ENCODE data around the gene SHLD2. TPM values are rescaled to one million over a fixed set of nuclear protein-coding genes. Genes with fewer than 3 reads are reported as not detected.

SHLD2 gene
- total RNA-seq, result 26.3 and 29.3 TPM in 2 replicates
- long read RNA-seq, transcript SHLD2-202 (10 exons, 3,614 nt), result major isoform, 31 of 77 reads
- long read RNA-seq, transcript SHLD2-201 (9 exons, 3,402 nt), result minor isoform, 14 of 77 reads
- long read RNA-seq, partial matches to known transcripts, result 18 of 77 reads
- long read RNA-seq, other reads (novel, unspliced or antisense), result 14 of 77 reads

GRCh38 chr10:87094373-87095235 is at the start of gene SHLD2, which contains the start of gene GLUD1:
TSS of gene SHLD2 (plus strand) at chr10:87095206. CDS start at chr10:87151355, 56,149 bp downstream.
TSS of gene GLUD1 (minus strand) at chr10:87094843. CDS start at chr10:87094769, 74 bp downstream.
- no peaks in the 10 kb centered on the region for H3K27me3 Mint-ChIP-seq (ENCODE audit: unreplicated experiment)
- H3K36me3 Mint-ChIP-seq (ENCODE audit: unreplicated experiment), result peaks cover 11% of the 10 kb centered on the region
- TF ChIP-seq CTCF (IDR thresholded peaks at IDR 0.05), result no peak
- DNase-seq (ENCODE audit: extremely low spot score, unreplicated experiment), result peak; percentile 95
- H3K9me3 Mint-ChIP-seq (ENCODE audit: unreplicated experiment), result peaks cover 4% of the 10 kb centered on the region
- peak within 1 kb of the TSS; percentile 92 for H3K27ac Mint-ChIP-seq (ENCODE audit: unreplicated experiment)
- H3K4me3 Mint-ChIP-seq (ENCODE audit: unreplicated experiment), result peak within 1 kb of the TSS; percentile 86
- peaks cover 48% of the 10 kb centered on the region for H3K4me1 Mint-ChIP-seq (ENCODE audit: unreplicated experiment)

- Mint-ChIP-seq H3K9me3 (ENCODE audit: unreplicated experiment) (no peaks in the 10 kb centered on the region), H3K27ac (ENCODE audit: unreplicated experiment) (no peak overlapping the region), H3K4me3 (ENCODE audit: unreplicated experiment) (no peak overlapping the region), H3K4me1 (ENCODE audit: unreplicated experiment) (no peaks in the 10 kb centered on the region), H3K27me3 (ENCODE audit: unreplicated experiment) (no peaks in the 10 kb centered on the region), H3K36me3 (ENCODE audit: unreplicated experiment) (peaks cover 27% of the 10 kb centered on the region)
- no peak for TF ChIP-seq CTCF (IDR thresholded peaks at IDR 0.05)
- no peak for DNase-seq (ENCODE audit: extremely low spot score, unreplicated experiment)
Observed at GRCh38 chr10:87045434-87045938, 49.5 kb upstream of the SHLD2 start.

GRCh38 chr10:87053111-87053510 is 41.9 kb upstream of the SHLD2 start:
- no peak for DNase-seq (ENCODE audit: extremely low spot score, unreplicated experiment)
- H3K9me3 Mint-ChIP-seq (ENCODE audit: unreplicated experiment), result no peaks in the 10 kb centered on the region
- H3K27ac Mint-ChIP-seq (ENCODE audit: unreplicated experiment), result no peak overlapping the region
- TF ChIP-seq CTCF (IDR thresholded peaks at IDR 0.05), result no peak
- H3K4me1 Mint-ChIP-seq (ENCODE audit: unreplicated experiment), result peaks cover 13% of the 10 kb centered on the region
- no peaks in the 10 kb centered on the region for H3K27me3 Mint-ChIP-seq (ENCODE audit: unreplicated experiment)
- no peak overlapping the region for H3K4me3 Mint-ChIP-seq (ENCODE audit: unreplicated experiment)
- H3K36me3 Mint-ChIP-seq (ENCODE audit: unreplicated experiment), result peaks cover 23% of the 10 kb centered on the region

GRCh38 chr10:87053577-87054181 is 41.3 kb upstream of the SHLD2 start:
- DNase-seq (ENCODE audit: extremely low spot score, unreplicated experiment), result no peak
- H3K9me3 Mint-ChIP-seq (ENCODE audit: unreplicated experiment), result no peaks in the 10 kb centered on the region
- no peak for TF ChIP-seq CTCF (IDR thresholded peaks at IDR 0.05)
- H3K4me3 Mint-ChIP-seq (ENCODE audit: unreplicated experiment), result no peak overlapping the region
- peaks cover 18% of the 10 kb centered on the region for H3K4me1 Mint-ChIP-seq (ENCODE audit: unreplicated experiment)
- H3K27me3 Mint-ChIP-seq (ENCODE audit: unreplicated experiment), result no peaks in the 10 kb centered on the region
- peaks cover 20% of the 10 kb centered on the region for H3K36me3 Mint-ChIP-seq (ENCODE audit: unreplicated experiment)
- no peak overlapping the region for H3K27ac Mint-ChIP-seq (ENCODE audit: unreplicated experiment)

Data from osteocyte (in vitro differentiated cells).